ENCODE measurements around the gene PKD1L1.

The PKD1L1 gene

GRCh38 chr7:47866120-47866519, 82.1 kb downstream of the PKD1L1 start:
- no peak for FAIRE-seq

GRCh38 chr7:47852330-47853245, 95.7 kb downstream of the PKD1L1 start:
- FAIRE-seq = no peak

- FAIRE-seq = no peak
These were observed 101.1 kb downstream of the PKD1L1 start for GRCh38 chr7:47847207-47847606.

- no peak for FAIRE-seq
These were observed 102.0 kb downstream of the PKD1L1 start for GRCh38 chr7:47846138-47846836.

GRCh38 chr7:47844311-47844710, 104.0 kb downstream of the PKD1L1 start:
- no peak for FAIRE-seq

- FAIRE-seq = no peak
These were observed 105.0 kb downstream of the PKD1L1 start for GRCh38 chr7:47843291-47843690.

GRCh38 chr7:47839381-47839780, 108.9 kb downstream of the PKD1L1 start:
- no peak for FAIRE-seq

GRCh38 chr7:47837826-47838225, 110.4 kb downstream of the PKD1L1 start:
- FAIRE-seq = no peak

GRCh38 chr7:47836503-47837202, 111.6 kb downstream of the PKD1L1 start:
- no peak for FAIRE-seq

- FAIRE-seq = no peak
These were observed 112.2 kb downstream of the PKD1L1 start for GRCh38 chr7:47836080-47836479.

GRCh38 chr7:47833211-47833610, 115.1 kb downstream of the PKD1L1 start:
- no peak for FAIRE-seq

- FAIRE-seq = no peak
These were observed 116.1 kb downstream of the PKD1L1 start for GRCh38 chr7:47832105-47832715.

GRCh38 chr7:47830015-47830414, 118.3 kb downstream of the PKD1L1 start:
- FAIRE-seq = no peak

- no peak for FAIRE-seq
These were observed 120.4 kb downstream of the PKD1L1 start for GRCh38 chr7:47827871-47828270.

GRCh38 chr7:47827351-47827756, 120.9 kb downstream of the PKD1L1 start:
- FAIRE-seq = no peak

- no peak for FAIRE-seq
These were observed 121.5 kb downstream of the PKD1L1 start for GRCh38 chr7:47826754-47827153.

- no peak for FAIRE-seq
These were observed 128.7 kb downstream of the PKD1L1 start for GRCh38 chr7:47819607-47819920.

GRCh38 chr7:47818796-47819606, 129.3 kb downstream of the PKD1L1 start:
- peak; percentile 95 for FAIRE-seq

GRCh38 chr7:47817917-47818316, 130.3 kb downstream of the PKD1L1 start:
- no peak for FAIRE-seq

- FAIRE-seq = no peak
These were observed 131.6 kb downstream of the PKD1L1 start for GRCh38 chr7:47816647-47817046.

- no peak for FAIRE-seq
These were observed 132.4 kb downstream of the PKD1L1 start for GRCh38 chr7:47815867-47816266.

GRCh38 chr7:47814905-47815613, 133.2 kb downstream of the PKD1L1 start:
- FAIRE-seq = no peak
